Measurements from ENCODE around the gene GABRB3.

The GABRB3 gene

GRCh38 chr15:26804063-26804804 is 31.4 kb upstream of the GABRB3 start:
- no peak for DNase-seq (ENCODE audit: extremely low read depth, insufficient read length)
- no peak for TF ChIP-seq CTCF (IDR thresholded peaks at IDR 0.05; ENCODE audit: insufficient read depth, low read length, poor library complexity, severe bottlenecking)
- H3K36me3 ChIP-seq (ENCODE audit: control insufficient read depth, insufficient read depth, low read length), result no peaks in the 10 kb centered on the region
- no peaks in the 10 kb centered on the region for H3K27me3 ChIP-seq (replicated peaks; ENCODE audit: control insufficient read depth, insufficient read depth, low read length)
- H3K4me3 ChIP-seq (replicated peaks; ENCODE audit: low read depth, low read length), result no peak overlapping the region

- Histone ChIP-seq H3K27me3 (replicated peaks; ENCODE audit: control insufficient read depth, insufficient read depth, low read length) (no peaks in the 10 kb centered on the region), H3K36me3 (ENCODE audit: control insufficient read depth, insufficient read depth, low read length) (no peaks in the 10 kb centered on the region), H3K4me3 (replicated peaks; ENCODE audit: low read depth, low read length) (no peak overlapping the region)
- TF ChIP-seq CTCF (IDR thresholded peaks at IDR 0.05; ENCODE audit: insufficient read depth, low read length, poor library complexity, severe bottlenecking), result no peak
- no peak for DNase-seq (ENCODE audit: extremely low read depth, insufficient read length)
Observed at GRCh38 chr15:26790118-26790517, 17.3 kb upstream of the GABRB3 start.

- no peak overlapping the region for H3K4me3 ChIP-seq (replicated peaks; ENCODE audit: low read depth, low read length)
- DNase-seq (ENCODE audit: extremely low read depth, insufficient read length), result no peak
- no peak for TF ChIP-seq CTCF (IDR thresholded peaks at IDR 0.05; ENCODE audit: insufficient read depth, low read length, poor library complexity, severe bottlenecking)
- H3K36me3 ChIP-seq (ENCODE audit: control insufficient read depth, insufficient read depth, low read length), result no peaks in the 10 kb centered on the region
- H3K27me3 ChIP-seq (replicated peaks; ENCODE audit: control insufficient read depth, insufficient read depth, low read length), result no peaks in the 10 kb centered on the region
Observed at GRCh38 chr15:26781816-26782215, 8.9 kb upstream of the GABRB3 start.

GRCh38 chr15:26773917-26774316 is 1.1 kb upstream of the GABRB3 start:
- TF ChIP-seq CTCF (IDR thresholded peaks at IDR 0.05; ENCODE audit: insufficient read depth, low read length, poor library complexity, severe bottlenecking), result no peak
- no peak for DNase-seq (ENCODE audit: extremely low read depth, insufficient read length)
- no peaks in the 10 kb centered on the region for H3K27me3 ChIP-seq (replicated peaks; ENCODE audit: control insufficient read depth, insufficient read depth, low read length)
- H3K4me3 ChIP-seq (replicated peaks; ENCODE audit: low read depth, low read length), result no peak overlapping the region
- H3K36me3 ChIP-seq (ENCODE audit: control insufficient read depth, insufficient read depth, low read length), result no peaks in the 10 kb centered on the region

- H3K36me3 ChIP-seq (ENCODE audit: control insufficient read depth, insufficient read depth, low read length), result no peaks in the 10 kb centered on the region
- no peak for TF ChIP-seq CTCF (IDR thresholded peaks at IDR 0.05; ENCODE audit: insufficient read depth, low read length, poor library complexity, severe bottlenecking)
- no peak overlapping the region for H3K4me3 ChIP-seq (replicated peaks; ENCODE audit: low read depth, low read length)
- no peaks in the 10 kb centered on the region for H3K27me3 ChIP-seq (replicated peaks; ENCODE audit: control insufficient read depth, insufficient read depth, low read length)
- no peak for DNase-seq (ENCODE audit: extremely low read depth, insufficient read length)
Observed at GRCh38 chr15:26773067-26773877, 406 bp upstream of the GABRB3 start.

All from GM06990 (cell line).